ENCODE data around the gene SLFN14.

- TF ChIP-seq CTCF (tag by site-specific recombination; IDR thresholded peaks at IDR 0.05) (no peak), ZNF155 (tag by site-specific recombination; IDR thresholded peaks at IDR 0.05) (no peak), PBX3 (CRISPR knock-in tag; IDR thresholded peaks at IDR 0.05) (no peak), REST (tag by site-specific recombination; IDR thresholded peaks at IDR 0.05) (no peak), ZNF548 (tag by site-specific recombination; IDR thresholded peaks at IDR 0.05) (no peak), ZBTB26 (tag by site-specific recombination; optimal IDR thresholded peaks at IDR 0.05) (no peak), ZNF274 (IDR thresholded peaks at IDR 0.05; ENCODE audit: low read length) (no peak), ZNF274 (tag by site-specific recombination; IDR thresholded peaks at IDR 0.05; ENCODE audit: borderline replicate concordance) (no peak), PRDM10 (tag by site-specific recombination; IDR thresholded peaks at IDR 0.05) (no peak), ZNF280D (tag by site-specific recombination; IDR thresholded peaks at IDR 0.05) (no peak), ZNF223 (tag by site-specific recombination; IDR thresholded peaks at IDR 0.05) (no peak), PRDM4 (tag by site-specific recombination; IDR thresholded peaks at IDR 0.05) (no peak), ZNF138 (tag by site-specific recombination; IDR thresholded peaks at IDR 0.05; ENCODE audit: borderline replicate concordance) (no peak), PATZ1 (tag by site-specific recombination; IDR thresholded peaks at IDR 0.05) (no peak)
Measured at GRCh38 chr17:35545150-35545549, 15.5 kb downstream of the SLFN14 start.
